BLaER1 treated with 17β-estradiol and CSF1 and Interleukin-3, amounts not matched to agents 10 nM and 100 nM (cell line): ENCODE measurements around the gene TCEANC2.
"Not testable (repeated sequence)": the region's sequence is repeated elsewhere in the genome, so short reads cannot be mapped to it uniquely, and the experiment has no call there.

Experiments
- H3K27ac ChIP-seq, 11 experiments: shearing (Covaris generic); formaldehyde crosslinking; 2 replicates each; pipeline ENCODE4 v1.8.1; 2022
- H3K27me3 ChIP-seq, 11 experiments: shearing (Covaris generic); formaldehyde crosslinking; 2 replicates each; pipeline ENCODE4 v1.8.1; 2022
- H3K36me3 ChIP-seq, 11 experiments: shearing (Covaris generic); formaldehyde crosslinking; 2 replicates each; pipeline ENCODE4 v1.8.1; 2022
- H3K4me1 ChIP-seq, 10 experiments: shearing (Covaris generic); formaldehyde crosslinking; 2 replicates each; pipeline ENCODE4 v1.8.1; 2022
- H3K4me2 ChIP-seq, 11 experiments: shearing (Covaris generic); formaldehyde crosslinking; 2 replicates each; pipeline ENCODE4 v1.8.1; 2022
- H3K4me3 ChIP-seq, 10 experiments: shearing (Covaris generic); formaldehyde crosslinking; 2 replicates each; pipeline ENCODE4 v1.8.1; 2022
- H3K9ac ChIP-seq, 11 experiments: shearing (Covaris generic); formaldehyde crosslinking; 2 replicates each; pipeline ENCODE4 v1.8.1; 2022
- H3K9me3 ChIP-seq, 11 experiments: shearing (Covaris generic); formaldehyde crosslinking; replicated peaks in 1 of 11; 2 replicates each; pipeline ENCODE4 v1.8.1; 2022
- H4K20me1 ChIP-seq, 11 experiments: shearing (Covaris generic); formaldehyde crosslinking; 2 replicates each; pipeline ENCODE4 v1.8.1; 2022
- Cebpa-rat ChIP-seq, 11 experiments: shearing (Covaris generic); IDR thresholded peaks; 2 replicates each; pipeline ENCODE4 v1.8.1; 2022

TCEANC2 gene

DNA sequence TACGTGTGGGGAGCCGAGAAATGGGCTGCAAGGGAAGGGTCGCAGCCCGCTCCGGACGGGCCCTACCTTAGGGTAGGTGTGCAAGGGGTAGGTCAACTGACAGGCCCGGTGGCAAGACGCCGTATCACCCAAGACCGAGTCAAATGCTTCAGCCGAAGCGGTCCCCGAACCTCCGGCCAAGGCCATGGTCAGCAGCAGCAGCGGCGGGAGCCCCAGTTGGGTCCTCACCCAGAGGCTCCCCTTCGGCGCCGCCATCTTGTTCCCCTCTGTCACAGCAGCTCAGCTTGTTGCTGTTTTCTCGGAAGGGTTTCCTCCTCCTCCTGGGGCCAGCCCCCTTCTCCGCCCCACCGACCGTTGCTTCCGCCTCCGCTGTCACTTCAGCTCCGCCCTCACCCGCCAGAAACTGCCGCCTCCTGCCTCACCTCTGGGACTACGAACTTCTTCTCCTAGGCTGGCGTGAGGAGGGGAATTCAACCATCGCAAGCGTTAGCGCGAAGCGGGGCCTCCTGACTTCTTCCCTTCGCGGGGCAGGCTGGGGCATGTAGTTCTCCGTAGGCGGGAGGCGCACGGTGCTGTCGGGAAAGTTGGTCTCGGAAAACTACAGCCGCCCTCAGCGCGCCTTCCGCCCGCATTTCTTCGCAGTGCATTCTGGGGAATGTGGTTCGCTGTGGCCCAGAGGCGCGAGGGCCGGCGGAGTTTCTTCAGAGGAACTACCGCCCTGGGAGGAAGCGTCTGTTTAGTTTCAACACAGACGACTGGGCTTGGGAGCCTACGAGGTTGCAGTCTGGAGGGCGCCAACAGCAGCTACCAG, at the start of gene TCEANC2, which contains the start of gene TMEM59:
Gene TCEANC2 (plus strand): TSS at position 675 of the 811 bp plus-strand sequence. CDS start 815 bp downstream, outside the sequence.
Gene TMEM59 (minus strand): TSS at position 271 of the 811 bp plus-strand sequence. CDS start 16 bp downstream, at position 255.
- Histone ChIP-seq H3K4me2 (peak within 1 kb of the TSS; percentile 90 to 98 (median 95)), H3K4me3 (peak within 1 kb of the TSS; percentile 75 to 98 (median 90)), H3K9me3 (no peaks in the 10 kb centered on the region), H3K36me3 (peaks cover 0 to 25% (median 4%) of the 10 kb centered on the region in 11 experiments; a peak in 13 of 22 replicates), H4K20me1 (peaks cover 0 to 38% (median 11%) of the 10 kb centered on the region in 11 experiments; a peak in 15 of 22 replicates), H3K9ac (peak within 1 kb of the TSS; percentile 83 to 92 (median 89)), H3K4me1 (peaks cover 17 to 58% (median 35%) of the 10 kb centered on the region in 10 experiments), H3K27ac (peak within 1 kb of the TSS; percentile 64 to 95 (median 91)), H3K27me3 (no peaks in the 10 kb centered on the region; a peak in 1 of 22 replicates)
- peak in 4 of 11 experiments; percentile 15 to 62 (median 24); a peak in 1 of 22 replicates for TF ChIP-seq Cebpa-rat (IDR thresholded peaks at IDR 0.05)

DNA sequence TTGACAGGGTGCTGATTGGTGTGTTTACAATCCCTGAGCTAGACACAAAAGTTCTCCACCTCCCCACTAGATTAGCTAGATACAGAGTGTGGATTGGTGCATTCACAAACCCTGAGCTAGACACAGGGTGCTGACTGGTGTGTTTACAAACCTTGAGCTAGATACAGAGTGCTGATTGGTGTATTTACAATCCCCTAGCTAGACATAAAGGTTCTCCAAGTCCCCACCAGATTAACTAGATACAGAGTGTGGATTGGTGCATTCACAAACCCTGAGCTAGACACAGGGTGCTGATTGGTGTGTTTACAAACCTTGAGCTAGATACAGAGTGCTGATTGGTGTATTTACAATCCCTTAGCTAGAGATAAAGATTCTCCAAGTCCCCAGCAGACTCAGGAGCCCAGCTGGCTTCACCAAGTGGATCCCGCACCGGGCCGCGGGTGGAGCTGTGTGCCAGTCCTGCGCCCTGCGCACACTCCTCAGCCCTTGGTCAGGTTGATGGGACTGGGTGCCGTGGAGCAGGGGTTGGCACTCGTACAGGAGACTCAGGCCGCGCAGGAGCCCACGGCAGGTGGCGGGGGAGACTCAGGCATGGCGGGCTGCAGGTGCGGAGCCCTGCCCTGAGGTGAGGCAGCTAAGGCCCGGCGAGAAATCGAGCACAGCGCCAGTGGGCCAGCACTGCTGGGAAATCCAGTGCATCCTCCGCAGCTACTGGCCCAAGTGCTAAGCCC, 49.5 kb upstream of the TCEANC2 start:
- H3K27me3 ChIP-seq, H3K9ac ChIP-seq, H3K27ac ChIP-seq, H3K4me3 ChIP-seq, H3K4me2 ChIP-seq, H3K4me1 ChIP-seq, H3K36me3 ChIP-seq, H4K20me1 ChIP-seq: not testable (repeated sequence)
- H3K9me3 ChIP-seq, result peaks cover 4 to 19% (median 13%) of the 10 kb centered on the region in 11 experiments; a peak in 16 of 22 replicates

GRCh38 chr1:54004481-54005049, 48.8 kb upstream of the TCEANC2 start:
- no peak overlapping the region for H3K4me3 ChIP-seq
- no peak overlapping the region for H3K4me2 ChIP-seq
- H3K36me3 ChIP-seq, result no peaks in the 10 kb centered on the region

GRCh38 chr1:54006508-54006907, 46.9 kb upstream of the TCEANC2 start:
- Histone ChIP-seq H3K4me2 (no peak overlapping the region), H3K4me3 (no peak overlapping the region), H3K36me3 (no peaks in the 10 kb centered on the region), H3K9me3 (peaks cover 4 to 19% (median 13%) of the 10 kb centered on the region in 11 experiments; a peak in 16 of 22 replicates), H3K4me1 (no peaks in the 10 kb centered on the region), H3K27me3 (no peaks in the 10 kb centered on the region), H3K9ac (no peak overlapping the region), H3K27ac (no peak overlapping the region), H4K20me1 (no peaks in the 10 kb centered on the region)
- no peak for TF ChIP-seq Cebpa-rat (IDR thresholded peaks at IDR 0.05)

More at GRCh38 chr1:54004481-54005049, 48.8 kb upstream of the TCEANC2 start:
- H4K20me1 ChIP-seq, result no peaks in the 10 kb centered on the region
- no peak for TF ChIP-seq Cebpa-rat (IDR thresholded peaks at IDR 0.05)
- no peak overlapping the region for H3K9ac ChIP-seq
- no peaks in the 10 kb centered on the region for H3K27me3 ChIP-seq
- H3K4me1 ChIP-seq, result no peaks in the 10 kb centered on the region
- H3K27ac ChIP-seq, result no peak overlapping the region
- H3K9me3 ChIP-seq, result peaks cover 4 to 19% (median 13%) of the 10 kb centered on the region in 11 experiments; a peak in 16 of 22 replicates

DNA sequence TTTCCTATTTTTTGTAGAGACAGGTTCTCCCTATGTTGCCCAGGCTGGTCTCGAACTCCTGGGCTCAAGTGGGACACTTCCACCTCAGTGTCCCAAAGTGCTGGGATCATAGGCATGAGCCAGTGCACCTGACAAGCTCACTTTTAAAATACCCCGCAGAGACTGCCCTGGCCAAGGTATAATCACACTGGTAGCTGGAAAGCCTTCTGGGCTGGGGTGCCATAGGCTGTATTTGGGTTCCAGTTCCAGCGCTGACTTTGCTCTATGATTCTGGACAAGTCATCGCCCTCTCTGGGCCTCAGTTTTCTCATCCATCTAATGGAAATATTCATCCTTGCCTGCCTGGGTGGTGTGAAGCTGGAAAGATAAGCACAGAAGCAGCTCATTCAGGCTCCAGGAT, 45.8 kb upstream of the TCEANC2 start:
- Histone ChIP-seq H3K36me3 (no peaks in the 10 kb centered on the region), H3K4me1 (no peaks in the 10 kb centered on the region), H3K4me3 (no peak overlapping the region), H3K27ac (no peak overlapping the region), H3K9me3 (peaks cover 4 to 19% (median 13%) of the 10 kb centered on the region in 11 experiments; a peak in 16 of 22 replicates), H3K27me3 (no peaks in the 10 kb centered on the region), H3K4me2 (no peak overlapping the region), H3K9ac (no peak overlapping the region), H4K20me1 (0 out of 22 replicates have a peak, but pooled peaks cover 0 to 6% (median 0%) of the 10 kb centered on the region in 11 experiments)
- TF ChIP-seq Cebpa-rat (IDR thresholded peaks at IDR 0.05), result no peak

- Histone ChIP-seq H3K4me2 (no peak overlapping the region), H4K20me1 (0 out of 22 replicates have a peak, but pooled peaks cover 0 to 6% (median 0%) of the 10 kb centered on the region in 11 experiments), H3K27me3 (no peaks in the 10 kb centered on the region), H3K4me3 (no peak overlapping the region), H3K27ac (no peak overlapping the region), H3K9me3 (peaks cover 0 to 11% (median 8%) of the 10 kb centered on the region in 11 experiments; a peak in 14 of 22 replicates), H3K36me3 (no peaks in the 10 kb centered on the region), H3K9ac (no peak overlapping the region), H3K4me1 (no peaks in the 10 kb centered on the region)
- TF ChIP-seq Cebpa-rat (IDR thresholded peaks at IDR 0.05), result no peak
These were observed 44.5 kb upstream of the TCEANC2 start for GRCh38 chr1:54008876-54009275.

GRCh38 chr1:54009406-54009805, 44.0 kb upstream of the TCEANC2 start:
- Histone ChIP-seq H3K36me3 (no peaks in the 10 kb centered on the region), H3K27me3 (no peaks in the 10 kb centered on the region), H3K4me2 (no peak overlapping the region), H3K9me3 (peaks cover 0 to 6% (median 4%) of the 10 kb centered on the region in 11 experiments; a peak in 11 of 22 replicates), H3K4me3 (no peak overlapping the region), H3K9ac (no peak overlapping the region), H4K20me1 (0 out of 22 replicates have a peak, but pooled peaks cover 0 to 6% (median 0%) of the 10 kb centered on the region in 11 experiments), H3K27ac (no peak overlapping the region), H3K4me1 (no peaks in the 10 kb centered on the region)
- TF ChIP-seq Cebpa-rat (IDR thresholded peaks at IDR 0.05), result no peak

DNA sequence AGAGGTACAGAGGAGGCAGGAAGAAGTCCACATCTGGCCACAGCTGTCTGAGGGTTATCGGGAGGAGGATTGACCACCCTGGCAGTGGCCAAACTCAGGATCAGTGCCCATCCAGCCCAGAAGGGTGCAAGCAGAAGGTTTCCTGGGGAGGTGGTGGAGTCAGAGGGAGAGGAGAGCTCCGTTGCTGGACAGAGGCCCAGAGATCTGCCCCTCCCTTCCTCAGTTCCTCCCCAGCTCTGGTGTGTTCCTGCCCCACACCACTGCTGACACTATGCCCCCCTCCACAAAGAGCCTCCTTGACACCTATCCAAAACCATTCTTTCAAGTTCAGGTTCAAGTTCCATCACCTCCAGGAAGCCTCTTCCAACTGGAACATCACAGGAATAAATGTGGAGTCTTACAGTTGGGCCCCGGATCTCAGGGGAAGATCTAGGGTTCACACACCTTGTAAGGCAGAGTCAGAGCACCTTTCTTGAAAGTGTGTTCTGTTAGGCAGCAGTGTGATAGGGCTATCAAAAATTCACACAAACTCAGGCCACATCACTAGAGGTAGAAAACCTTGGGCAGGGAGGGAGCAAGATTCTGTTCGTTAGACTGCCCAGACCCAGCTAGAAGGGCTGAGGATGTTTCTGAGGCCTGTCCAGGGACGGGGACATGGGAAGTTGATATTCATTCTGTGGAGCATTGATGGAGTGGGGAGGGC, 42.8 kb upstream of the TCEANC2 start:
- no peak overlapping the region for H3K9ac ChIP-seq
- no peaks in the 10 kb centered on the region for H3K9me3 ChIP-seq
- H3K36me3 ChIP-seq, result no peaks in the 10 kb centered on the region
- no peak for TF ChIP-seq Cebpa-rat (IDR thresholded peaks at IDR 0.05)
- no peak overlapping the region for H3K27ac ChIP-seq
- no peak overlapping the region for H3K4me2 ChIP-seq
- H3K27me3 ChIP-seq, result no peaks in the 10 kb centered on the region
- H3K4me3 ChIP-seq, result no peak overlapping the region
- 0 out of 22 replicates have a peak, but pooled peaks cover 0 to 6% (median 0%) of the 10 kb centered on the region in 11 experiments for H4K20me1 ChIP-seq
- no peaks in the 10 kb centered on the region for H3K4me1 ChIP-seq
